NOMO-1 treated with dmso at 0.1 percent for 144 hours (cell line): ENCODE results near the gene YTHDC1.
"Not testable (repeated sequence)": the region's sequence is repeated elsewhere in the genome, so short reads cannot be mapped to it uniquely, and the experiment has no call there.

Experiments
- DNase-seq: peaks from one replicate; lab custom pipeline; 2025; ENCODE audit not compliant: unreplicated experiment; lab: John Stamatoyannopoulos, UW

Gene YTHDC1

DNA sequence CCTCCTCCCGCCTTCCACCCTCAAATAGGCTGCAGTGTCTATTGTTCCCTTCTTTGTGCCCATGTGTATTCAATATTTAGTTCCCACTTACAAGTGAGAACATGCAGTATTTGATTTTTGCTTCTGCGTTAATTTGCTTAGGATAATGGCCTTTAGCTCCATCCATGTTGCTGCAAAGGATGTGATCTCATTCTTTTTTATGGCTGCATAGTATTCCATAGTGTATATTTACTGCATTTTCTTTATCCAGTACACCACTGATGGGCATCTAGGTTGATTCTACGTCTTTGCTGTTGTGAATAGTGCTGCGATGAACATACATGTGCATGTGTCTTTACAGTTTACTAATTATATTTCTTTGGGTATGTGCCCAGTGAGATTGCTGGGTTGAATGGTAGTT is 52.8 kb downstream of the YTHDC1 start:
- DNase-seq = no peak

DNA sequence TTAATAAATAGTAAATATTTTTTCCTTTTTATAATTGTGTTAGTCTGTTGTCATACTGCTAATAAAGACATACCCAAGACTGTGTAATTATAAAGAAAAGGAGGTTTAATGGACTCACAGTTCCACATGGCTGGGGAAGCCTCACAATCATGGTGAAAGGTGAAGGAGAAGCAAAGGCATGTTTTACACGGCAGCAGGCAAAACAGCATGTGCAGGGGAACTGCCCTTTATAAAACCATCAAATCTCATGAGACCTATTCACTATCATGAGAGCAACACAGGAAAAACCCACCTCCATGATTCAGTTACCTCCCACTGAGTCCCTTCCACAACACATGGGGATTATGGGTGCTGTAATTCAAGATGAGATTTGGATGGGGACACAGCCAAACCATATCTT is 58.6 kb downstream of the YTHDC1 start:
- no peak for DNase-seq

DNA sequence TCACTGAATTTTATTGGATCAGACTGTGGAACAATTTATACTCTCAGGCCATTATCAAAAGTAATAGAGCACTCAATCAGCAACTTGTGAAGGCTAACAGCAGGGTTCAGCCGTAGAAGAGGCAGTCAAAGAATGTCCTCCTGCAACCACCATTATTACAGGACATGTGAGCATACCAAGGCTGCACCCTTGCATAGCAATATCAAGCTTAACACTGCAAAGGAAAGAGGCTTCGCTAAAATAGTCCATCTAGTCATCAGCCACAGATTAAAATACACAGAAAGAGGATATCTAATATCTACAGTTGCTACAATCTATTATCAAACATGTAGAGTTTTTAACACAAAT is 61.5 kb downstream of the YTHDC1 start:
- DNase-seq = no peak

DNA sequence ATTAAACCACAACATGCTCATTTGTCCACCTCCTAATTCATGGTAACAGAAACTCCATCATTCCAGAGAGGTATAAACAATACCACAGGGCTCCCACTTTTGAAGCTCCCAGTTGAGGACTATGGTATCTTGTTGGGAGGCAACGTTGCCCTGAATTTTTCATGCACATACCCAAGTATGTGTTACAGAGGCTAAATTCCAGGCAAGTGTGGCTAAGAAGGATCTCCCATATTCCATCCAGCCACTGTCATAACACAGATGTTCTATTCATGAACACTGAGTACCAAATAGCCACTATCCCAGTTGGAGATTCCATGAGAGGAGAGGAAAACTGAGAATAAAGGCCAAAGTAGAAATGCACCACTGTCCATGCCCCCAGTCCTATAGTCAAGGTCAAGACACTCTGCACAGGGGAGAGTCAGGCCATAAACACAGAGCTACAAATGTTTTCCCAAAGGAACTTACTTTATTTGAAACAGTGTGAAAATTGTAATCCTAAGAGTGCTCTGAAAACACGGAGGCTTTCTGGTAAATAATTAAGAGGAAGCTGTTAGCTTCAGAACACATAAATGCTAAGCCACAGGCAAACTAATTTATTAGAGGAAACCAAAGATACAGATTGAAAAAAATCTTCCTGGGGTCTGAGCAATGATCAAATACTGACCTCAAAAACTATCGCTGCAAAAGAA is 62.0 kb downstream of the YTHDC1 start:
- no peak for DNase-seq

DNA sequence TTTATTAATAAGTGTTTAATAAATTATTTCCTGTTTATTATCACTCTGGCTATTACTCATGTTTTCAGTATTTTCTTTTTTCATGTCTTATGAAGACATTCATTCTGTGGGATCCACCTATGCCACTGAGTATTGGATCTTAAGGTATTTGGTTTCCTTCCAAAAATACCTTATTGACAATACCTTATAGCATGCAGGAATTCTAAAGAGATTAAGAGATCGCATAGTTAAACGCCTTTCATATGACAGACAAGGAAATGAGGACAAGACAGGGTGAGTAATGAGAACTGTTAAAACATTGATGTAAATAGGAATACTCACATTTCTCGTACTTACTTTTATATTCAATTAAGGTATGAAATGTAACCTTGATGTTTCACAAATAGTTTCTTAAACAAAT is 66.2 kb downstream of the YTHDC1 start:
- no peak for DNase-seq

DNA sequence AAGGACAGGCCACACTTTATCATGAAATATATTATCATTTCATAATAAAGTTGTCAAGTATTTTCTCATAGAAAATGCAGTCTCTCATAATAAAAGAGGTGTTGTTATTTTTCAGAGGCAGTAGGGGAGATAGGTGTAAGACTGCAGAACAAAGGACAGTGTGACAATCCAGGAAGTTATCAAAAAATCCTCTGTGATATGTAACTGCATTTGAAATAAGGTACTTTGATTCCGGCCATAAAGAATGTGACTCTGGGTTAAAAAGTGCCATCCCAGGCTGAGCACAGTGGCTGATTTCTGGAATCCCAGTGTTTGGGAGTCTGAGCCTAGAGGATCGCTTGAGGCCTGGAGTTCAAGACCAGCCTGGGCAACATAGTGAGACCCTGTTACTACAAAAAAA is 66.8 kb downstream of the YTHDC1 start:
- no peak for DNase-seq

DNA sequence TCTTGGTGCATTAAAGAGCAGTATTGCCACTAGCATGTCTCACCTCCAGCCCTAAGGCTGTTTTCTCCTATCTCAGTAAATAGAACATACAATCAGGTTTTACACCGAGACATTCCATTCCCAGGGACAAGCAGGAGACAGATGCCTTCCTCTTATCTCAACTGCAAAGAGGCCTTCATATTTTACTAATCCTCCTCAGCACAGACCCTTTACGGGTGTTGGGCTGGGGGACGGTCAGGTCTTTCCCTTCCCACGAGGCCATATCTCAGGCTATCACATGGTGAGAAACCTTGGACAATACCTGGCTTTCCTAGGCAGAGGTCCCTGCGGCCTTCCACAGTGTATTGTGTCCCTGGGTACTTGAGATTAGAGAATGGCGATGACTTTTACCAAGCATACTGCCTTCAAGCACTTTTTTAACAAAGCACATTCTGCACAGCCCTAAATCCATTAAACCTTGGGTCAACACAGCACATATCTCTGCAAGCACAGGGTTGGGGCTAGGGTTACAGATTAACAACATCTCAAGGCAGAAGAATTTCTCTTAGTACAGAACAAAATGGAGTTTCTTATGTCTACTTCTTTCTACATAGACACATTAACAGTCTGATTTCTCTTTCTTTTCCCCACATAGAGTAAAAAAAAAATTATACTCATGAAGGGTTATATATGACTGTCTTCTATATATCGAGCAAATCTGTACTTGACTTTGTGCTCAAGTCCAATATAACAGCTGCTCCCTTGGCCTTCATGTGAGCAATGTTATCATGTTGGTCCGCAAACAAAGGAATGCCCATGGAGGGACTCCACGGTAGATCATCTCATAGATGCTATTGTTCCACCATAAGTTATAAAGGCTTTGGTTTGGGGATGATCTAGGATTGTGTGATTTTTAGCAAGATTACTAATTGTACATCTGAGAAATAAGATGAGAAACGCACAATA is 67.8 kb downstream of the YTHDC1 start:
- not testable (repeated sequence) for DNase-seq

DNA sequence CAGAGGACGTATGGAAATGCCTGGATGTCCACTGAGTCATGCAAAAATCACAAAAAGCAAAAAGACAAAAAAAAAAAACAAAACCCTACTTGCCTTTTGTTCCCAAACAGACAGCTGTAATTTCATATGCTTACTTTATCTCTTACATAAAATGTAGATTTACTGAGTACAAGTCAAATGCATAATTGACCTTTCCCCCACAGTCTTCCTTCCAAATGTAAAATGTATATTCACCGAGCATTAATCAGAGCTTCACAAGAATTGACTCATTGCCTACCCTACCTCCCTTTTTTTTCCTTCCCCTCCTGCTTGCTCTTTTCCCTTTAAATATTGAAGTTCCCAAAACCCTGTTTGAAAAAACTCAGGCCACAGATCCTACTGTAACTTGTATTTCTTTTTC is 71.9 kb downstream of the YTHDC1 start:
- DNase-seq = no peak

DNA sequence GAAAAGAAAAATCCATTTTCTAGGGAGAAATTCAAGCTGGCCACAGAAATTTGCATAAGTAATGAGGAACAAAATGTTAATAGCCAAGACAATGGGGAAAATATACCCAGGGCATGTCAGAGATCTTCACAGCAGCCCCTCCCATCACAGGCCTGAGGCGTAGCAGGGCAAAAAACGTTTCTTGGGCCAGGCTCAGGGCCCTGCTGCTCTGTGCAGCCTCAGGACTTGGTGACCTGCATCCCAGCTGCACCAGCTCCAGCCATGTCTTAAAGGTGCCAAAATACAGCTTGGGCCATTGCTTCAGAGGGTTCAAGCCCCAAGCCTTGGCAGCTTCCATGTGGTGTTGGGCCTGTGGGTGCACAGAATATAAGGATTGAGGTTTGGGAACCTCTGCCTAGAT is 72.3 kb downstream of the YTHDC1 start:
- DNase-seq = no peak

DNA sequence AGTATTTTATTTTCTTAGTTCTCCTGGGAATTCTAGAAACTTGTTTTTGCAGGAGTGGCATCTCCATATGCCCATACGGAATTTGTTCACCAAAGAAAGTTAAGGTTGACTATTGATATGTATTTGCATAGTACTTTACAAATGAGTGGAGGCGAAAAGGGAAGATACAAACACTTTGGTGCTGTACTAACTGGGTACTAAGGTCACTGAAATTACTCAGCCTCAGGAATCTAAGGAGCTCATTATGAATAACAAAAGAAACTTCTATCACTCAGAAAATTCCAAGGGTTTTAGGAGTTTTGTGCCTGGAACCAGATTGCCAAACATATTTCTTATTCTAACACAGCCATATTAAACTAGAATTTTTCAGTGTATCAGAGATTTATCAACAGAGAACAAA is 77.0 kb downstream of the YTHDC1 start:
- no peak for DNase-seq

DNA sequence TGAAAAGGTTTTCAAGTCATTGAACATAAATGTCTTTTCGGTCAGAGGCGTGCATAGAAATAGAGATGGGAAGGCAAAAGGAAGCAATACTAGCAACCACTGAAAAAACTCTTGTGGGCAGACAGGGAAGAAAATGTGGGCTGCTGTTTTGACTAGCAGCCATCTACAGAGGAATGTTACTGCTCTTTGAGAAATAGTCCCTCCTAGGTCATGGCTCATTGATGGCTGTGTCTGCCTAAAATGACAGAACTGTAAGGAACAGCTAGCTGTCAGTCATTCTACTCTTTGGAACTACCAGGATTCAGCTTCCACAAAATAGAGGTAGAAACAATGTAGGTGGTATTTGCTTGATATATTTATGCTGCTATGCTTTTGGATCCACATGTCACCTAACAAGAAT is 77.5 kb downstream of the YTHDC1 start:
- DNase-seq = no peak

DNA sequence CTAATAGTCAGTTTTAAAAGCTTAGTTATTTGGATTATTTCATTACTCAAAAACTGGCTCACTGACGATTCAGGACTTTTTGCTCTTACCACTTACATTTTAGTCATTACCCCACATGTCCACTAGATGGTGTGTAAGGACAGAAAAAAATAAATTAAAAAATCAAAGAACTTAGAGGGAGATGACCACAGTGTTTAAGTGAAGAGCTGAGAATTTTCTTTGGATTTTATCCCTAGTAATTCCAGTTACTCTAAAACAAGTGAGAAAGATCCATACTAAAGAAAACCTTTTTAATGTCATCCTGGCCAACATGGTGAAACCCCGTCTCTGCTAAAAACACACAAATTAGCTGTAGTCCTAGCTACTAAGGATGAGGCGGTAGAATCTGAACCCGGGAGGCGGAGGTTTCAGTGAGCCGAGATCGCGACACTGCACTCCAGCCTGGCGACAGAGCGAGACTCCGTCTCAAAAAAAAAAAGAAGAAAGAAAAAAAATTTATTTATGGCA is 78.0 kb downstream of the YTHDC1 start:
- no peak for DNase-seq

DNA sequence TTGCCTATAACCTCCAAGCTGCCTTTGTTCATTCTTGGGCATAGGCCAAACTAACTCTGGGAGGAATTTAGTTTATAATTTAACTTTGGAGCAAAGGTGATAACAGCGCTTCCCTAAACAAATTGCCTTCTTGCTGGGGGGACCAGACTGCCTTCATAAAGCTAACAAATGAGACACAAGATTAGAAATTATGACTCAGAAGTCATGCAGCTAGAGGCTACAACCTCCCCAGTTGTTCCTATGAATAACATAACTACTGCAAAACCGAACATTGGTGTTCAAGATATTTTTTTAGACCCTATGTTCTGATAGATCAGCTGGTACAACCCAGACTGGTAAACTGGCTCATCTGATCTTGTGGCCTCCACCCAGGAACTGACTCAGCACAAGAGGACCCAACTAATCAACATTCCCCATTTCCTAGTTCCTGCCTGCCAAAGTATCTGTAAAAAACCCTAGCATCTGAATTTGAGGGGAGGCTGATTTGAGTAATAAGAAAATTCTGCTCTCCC is 82.4 kb downstream of the YTHDC1 start:
- DNase-seq = no peak

DNA sequence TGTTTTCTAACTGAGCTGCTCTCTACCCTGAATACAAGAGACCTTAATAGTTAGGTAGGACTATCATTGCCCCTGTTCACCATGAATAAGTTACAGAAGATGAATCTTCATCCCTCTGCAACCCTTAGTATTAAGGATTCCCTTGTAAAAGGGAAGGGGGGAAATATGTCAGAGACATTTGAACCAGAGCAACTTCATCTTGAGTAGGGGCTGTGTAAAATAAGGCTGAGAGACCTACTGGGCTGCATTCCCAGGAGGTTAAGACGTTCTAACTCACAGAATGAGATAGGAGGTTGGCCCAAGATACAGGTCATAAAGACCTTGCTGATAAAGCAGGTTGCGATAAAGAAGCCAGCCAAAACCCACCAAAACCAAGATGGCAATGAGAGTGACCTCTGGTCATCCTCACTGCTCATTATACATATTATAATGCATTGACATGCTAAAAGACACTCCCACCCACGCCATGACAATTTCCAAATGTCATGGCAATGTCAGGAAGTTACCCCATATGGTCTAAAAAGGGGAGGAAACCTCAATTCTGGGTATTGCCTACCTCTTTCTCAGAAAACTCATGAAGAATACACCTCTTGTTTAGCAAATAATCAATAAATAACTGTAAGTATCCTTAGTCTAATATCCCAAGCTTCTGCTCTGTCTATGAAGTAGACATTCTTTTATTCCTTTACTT is 84.9 kb downstream of the YTHDC1 start:
- DNase-seq = no peak
